ENCODE results near the gene STMP1.

DNA sequence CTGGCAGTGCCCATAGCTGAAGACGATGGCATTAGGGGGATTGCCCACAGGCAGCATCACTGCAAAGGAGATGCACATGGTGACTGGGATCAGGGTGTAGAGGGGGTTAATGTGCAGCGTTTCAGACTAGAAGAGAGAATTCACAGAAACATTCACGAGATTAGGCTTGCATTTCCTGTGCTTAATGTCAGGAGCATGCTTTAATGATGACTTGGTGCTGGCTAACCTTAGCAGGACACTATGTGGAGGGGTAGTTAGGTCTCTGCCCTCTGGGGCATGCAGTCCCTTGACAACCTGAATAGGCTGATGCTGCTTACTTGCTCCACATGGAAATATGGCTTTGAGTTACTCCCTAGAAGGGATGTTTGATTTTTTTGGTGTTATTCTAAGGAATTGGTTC is 21.8 kb downstream of the STMP1 start:
- TF ChIP-seq RFX5 (IDR thresholded peaks at IDR 0.05; ENCODE audit: borderline replicate concordance, low read depth, low read length) (no peak), ZNF274 (IDR thresholded peaks at IDR 0.05; ENCODE audit: borderline replicate concordance, extremely low read depth, low read length) (no peak), CHD2 (IDR thresholded peaks at IDR 0.05; ENCODE audit: low read length) (no peak), EP300 (IDR thresholded peaks at IDR 0.05; ENCODE audit: borderline replicate concordance in 1 of 2, low read depth in 2 of 2, low read length in 2 of 2) (no peak), TAF1 (IDR thresholded peaks at IDR 0.05; ENCODE audit: low read depth, low read length) (no peak), CBX8 (IDR thresholded peaks at IDR 0.05; ENCODE audit: borderline replicate concordance, low read depth, low read length) (no peak), SP2 (IDR thresholded peaks at IDR 0.05; ENCODE audit: low read length) (no peak), KDM5A (IDR thresholded peaks at IDR 0.05; ENCODE audit: low read length) (no peak), ASH2L (IDR thresholded peaks at IDR 0.05; ENCODE audit: low read length) (no peak), EZH2 (IDR thresholded peaks at IDR 0.05; ENCODE audit: low read depth, low read length, severe bottlenecking) (no peak), PHF8 (conservative IDR thresholded peaks at IDR 0.05; ENCODE audit: low read depth, low read length) (no peak), TEAD4 (IDR thresholded peaks at IDR 0.05; ENCODE audit: low read depth, low read length) (no peak)
- TF ChIP-seq, protein P1, sequence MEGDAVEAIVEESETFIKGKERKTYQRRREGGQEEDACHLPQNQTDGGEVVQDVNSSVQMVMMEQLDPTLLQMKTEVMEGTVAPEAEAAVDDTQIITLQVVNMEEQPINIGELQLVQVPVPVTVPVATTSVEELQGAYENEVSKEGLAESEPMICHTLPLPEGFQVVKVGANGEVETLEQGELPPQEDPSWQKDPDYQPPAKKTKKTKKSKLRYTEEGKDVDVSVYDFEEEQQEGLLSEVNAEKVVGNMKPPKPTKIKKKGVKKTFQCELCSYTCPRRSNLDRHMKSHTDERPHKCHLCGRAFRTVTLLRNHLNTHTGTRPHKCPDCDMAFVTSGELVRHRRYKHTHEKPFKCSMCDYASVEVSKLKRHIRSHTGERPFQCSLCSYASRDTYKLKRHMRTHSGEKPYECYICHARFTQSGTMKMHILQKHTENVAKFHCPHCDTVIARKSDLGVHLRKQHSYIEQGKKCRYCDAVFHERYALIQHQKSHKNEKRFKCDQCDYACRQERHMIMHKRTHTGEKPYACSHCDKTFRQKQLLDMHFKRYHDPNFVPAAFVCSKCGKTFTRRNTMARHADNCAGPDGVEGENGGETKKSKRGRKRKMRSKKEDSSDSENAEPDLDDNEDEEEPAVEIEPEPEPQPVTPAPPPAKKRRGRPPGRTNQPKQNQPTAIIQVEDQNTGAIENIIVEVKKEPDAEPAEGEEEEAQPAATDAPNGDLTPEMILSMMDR (IDR thresholded peaks at IDR 0.05; ENCODE audit: control extremely low read depth in 1 of 3, insufficient read depth in 1 of 3, low read depth in 1 of 3, low read length in 3 of 3): no peak

Data from H1 (cell line).